Measurements from ENCODE around the gene TGFBI.
A peak's percentile ranks its signal among the peaks of the same experiment; 100 is the strongest.

TGFBI gene

GRCh38 chr5:136028782-136029742, at the start of gene TGFBI:
TSS of gene TGFBI (plus strand) at chr5:136028988. CDS start at chr5:136029056, 68 bp downstream.
- peak within 1 kb of the TSS; percentile 59 for H3K4me3 ChIP-seq (ENCODE audit: low read length)
- DNase-seq (ENCODE audit: low read depth) = no peak

GRCh38 chr5:135978993-135979392, 49.8 kb upstream of the TGFBI start:
- TF ChIP-seq CTCF (conservative IDR thresholded peaks at IDR 0.05; ENCODE audit: low read depth, low read length) = no peak
- H3K4me3 ChIP-seq (ENCODE audit: low read length) = no peak overlapping the region
- DNase-seq (ENCODE audit: low read depth) = no peak

More at GRCh38 chr5:136028782-136029742, at the start of gene TGFBI:
- TF ChIP-seq CTCF (conservative IDR thresholded peaks at IDR 0.05; ENCODE audit: low read depth, low read length) = peak; percentile 12

- no peak for TF ChIP-seq CTCF (conservative IDR thresholded peaks at IDR 0.05; ENCODE audit: low read depth, low read length)
- DNase-seq (ENCODE audit: low read depth) = no peak
- H3K4me3 ChIP-seq (ENCODE audit: low read length) = no peak overlapping the region
Measured at GRCh38 chr5:135979510-135979909, 49.3 kb upstream of the TGFBI start.

- TF ChIP-seq CTCF (conservative IDR thresholded peaks at IDR 0.05; ENCODE audit: low read depth, low read length) = no peak
- H3K4me3 ChIP-seq (ENCODE audit: low read length) = no peak overlapping the region
- no peak for DNase-seq (ENCODE audit: low read depth)
Measured at GRCh38 chr5:135980620-135981019, 48.2 kb upstream of the TGFBI start.

GRCh38 chr5:135985951-135986350, 42.8 kb upstream of the TGFBI start:
- H3K4me3 ChIP-seq (ENCODE audit: low read length) = no peak overlapping the region
- no peak for TF ChIP-seq CTCF (conservative IDR thresholded peaks at IDR 0.05; ENCODE audit: low read depth, low read length)
- DNase-seq (ENCODE audit: low read depth) = no peak

- TF ChIP-seq CTCF (conservative IDR thresholded peaks at IDR 0.05; ENCODE audit: low read depth, low read length) = no peak
- H3K4me3 ChIP-seq (ENCODE audit: low read length) = no peak overlapping the region
- no peak for DNase-seq (ENCODE audit: low read depth)
Measured at GRCh38 chr5:135986401-135986800, 42.4 kb upstream of the TGFBI start.
